Activated CD4-positive, CD25-positive, alpha-beta regulatory T cell treated with anti-CD3 and anti-CD28 coated beads, Interleukin-2, amount 50 U/mL, for 72 hours (primary cell): ENCODE results near the gene MLF2.

ENCODE experiments used
- DNase-seq: peaks from one replicate; pipeline ENCODE4 v3.0.0; 2021

Gene MLF2, protein sequence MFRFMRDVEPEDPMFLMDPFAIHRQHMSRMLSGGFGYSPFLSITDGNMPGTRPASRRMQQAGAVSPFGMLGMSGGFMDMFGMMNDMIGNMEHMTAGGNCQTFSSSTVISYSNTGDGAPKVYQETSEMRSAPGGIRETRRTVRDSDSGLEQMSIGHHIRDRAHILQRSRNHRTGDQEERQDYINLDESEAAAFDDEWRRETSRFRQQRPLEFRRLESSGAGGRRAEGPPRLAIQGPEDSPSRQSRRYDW

DNA sequence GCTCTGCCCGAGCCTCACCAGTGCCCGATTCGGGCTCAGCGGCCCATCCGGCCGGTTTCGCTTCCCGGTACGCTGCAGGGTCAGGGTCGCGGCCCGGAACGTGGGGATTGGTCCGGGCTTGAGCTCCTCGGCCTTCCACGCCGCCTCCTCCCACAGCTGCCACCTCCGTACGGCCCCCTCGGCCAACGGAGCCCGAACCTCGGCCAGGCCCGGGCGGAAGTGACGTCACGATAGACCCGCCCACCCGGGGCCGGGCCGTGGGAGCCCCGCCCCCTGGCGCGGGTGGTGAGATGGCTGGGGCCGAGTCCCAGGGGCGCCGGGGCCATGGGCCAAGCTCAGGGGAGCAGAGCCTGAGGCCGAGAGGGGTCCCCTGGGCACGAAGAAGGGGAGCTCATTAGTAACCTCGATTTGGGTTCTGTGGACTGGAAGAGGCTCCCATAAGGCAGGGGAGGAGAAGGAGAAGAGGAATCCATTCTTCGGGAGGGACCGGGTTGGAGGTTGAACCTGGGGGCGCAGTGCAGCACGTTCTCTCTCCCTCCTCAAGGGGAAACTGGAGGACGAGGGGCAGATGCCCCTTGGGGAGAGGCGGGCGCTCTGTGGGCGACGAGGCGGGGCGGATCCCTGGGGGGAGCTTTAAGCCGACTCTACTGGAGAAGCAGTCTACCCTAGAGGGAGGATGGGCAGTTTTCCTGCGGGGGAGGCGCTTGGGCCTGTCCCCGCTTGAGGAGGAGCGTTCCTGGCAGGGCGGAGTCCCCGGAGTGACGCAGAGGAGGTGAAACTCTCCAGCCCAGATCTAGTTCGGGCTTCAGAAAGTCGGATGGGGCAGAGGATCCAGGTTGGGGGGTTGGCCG lies at the start of gene MLF2:
Gene MLF2 (minus strand): TSS at position 221 of the 851 bp plus-strand sequence. CDS start 807 bp downstream, outside the sequence.
- DNase-seq, result peak; percentile 98

- no peak for DNase-seq
Observed at GRCh38 chr12:6799147-6799546, 46.2 kb upstream of the MLF2 start.

- DNase-seq, result no peak
Observed at GRCh38 chr12:6796576-6796975, 43.6 kb upstream of the MLF2 start.

- DNase-seq, result no peak
Observed at GRCh38 chr12:6795088-6795487, 42.1 kb upstream of the MLF2 start.

GRCh38 chr12:6792522-6793201 lies 39.7 kb upstream of the MLF2 start:
- no peak for DNase-seq

DNA sequence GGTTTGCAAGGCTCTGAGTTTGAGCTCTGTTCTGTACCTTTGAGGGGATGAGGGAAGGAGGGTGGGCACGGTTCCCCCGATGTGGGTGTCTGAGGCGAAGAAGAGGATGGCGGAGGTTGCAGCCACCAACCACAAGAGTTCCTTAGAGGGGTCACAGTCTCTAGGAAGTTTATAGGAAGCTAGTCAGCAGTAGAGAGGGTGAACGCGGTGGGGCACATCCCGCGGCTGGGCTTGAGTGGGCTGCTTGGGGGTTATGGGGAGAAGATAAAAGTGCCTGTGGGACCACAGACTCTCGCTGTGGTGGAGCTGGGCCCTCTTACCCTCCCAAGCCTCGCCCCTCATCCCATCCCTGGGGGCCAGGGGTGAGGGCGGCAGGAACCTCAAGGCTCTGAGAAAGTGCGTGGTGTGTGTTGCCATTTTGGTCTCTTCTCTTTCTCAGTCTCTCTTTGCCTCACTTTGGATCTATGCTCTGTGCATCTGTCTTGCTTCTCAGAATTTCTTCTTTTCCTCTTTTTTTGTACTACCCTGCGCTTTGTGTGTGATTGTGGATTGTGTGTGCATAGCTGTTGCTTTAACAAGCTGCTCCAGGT lies 39.1 kb upstream of the MLF2 start:
- DNase-seq, result no peak

DNA sequence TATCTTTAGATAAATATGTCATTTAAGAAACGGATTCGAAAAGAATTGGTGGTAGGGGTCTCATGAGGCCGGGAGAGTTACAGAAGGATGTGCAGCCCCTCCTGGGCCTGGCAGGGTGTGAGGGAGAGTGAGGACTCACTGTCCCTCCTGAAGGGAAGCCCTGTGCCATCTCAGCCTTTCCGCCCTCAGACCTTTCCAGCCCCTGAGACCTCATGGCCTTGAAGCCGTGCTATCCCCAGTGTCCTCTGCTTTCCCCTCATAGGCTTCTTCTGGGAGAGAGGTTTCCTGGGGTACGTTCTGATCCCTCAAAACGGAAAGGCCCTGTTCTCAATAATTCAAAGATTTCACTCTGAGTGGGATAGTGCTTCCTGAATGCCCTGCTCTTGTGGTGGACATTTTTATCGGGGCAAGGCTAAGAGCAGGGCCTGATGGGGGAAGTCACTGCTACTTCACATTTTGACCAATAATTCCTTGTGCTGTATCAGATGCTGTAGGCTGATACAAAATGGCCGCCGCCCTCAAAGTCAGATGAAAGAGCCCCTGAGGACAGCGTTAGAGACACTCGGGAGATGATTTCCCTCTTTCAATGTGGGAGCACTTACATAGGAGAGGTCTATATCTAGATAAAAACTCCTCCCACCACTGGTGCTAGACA lies 37.7 kb upstream of the MLF2 start:
- DNase-seq, result peak; percentile 43

- DNase-seq, result peak; percentile 61
Observed at GRCh38 chr12:6788972-6789924, 36.3 kb upstream of the MLF2 start, which contains the start of gene CD4. Gene CD4, plus strand, starts transcription at chr12:6789528. Its CDS starts 10,611 bp downstream, at chr12:6800139.

GRCh38 chr12:6787309-6787708 lies 34.4 kb upstream of the MLF2 start:
- DNase-seq, result no peak

GRCh38 chr12:6786416-6787094 lies 33.6 kb upstream of the MLF2 start:
- no peak for DNase-seq

DNA sequence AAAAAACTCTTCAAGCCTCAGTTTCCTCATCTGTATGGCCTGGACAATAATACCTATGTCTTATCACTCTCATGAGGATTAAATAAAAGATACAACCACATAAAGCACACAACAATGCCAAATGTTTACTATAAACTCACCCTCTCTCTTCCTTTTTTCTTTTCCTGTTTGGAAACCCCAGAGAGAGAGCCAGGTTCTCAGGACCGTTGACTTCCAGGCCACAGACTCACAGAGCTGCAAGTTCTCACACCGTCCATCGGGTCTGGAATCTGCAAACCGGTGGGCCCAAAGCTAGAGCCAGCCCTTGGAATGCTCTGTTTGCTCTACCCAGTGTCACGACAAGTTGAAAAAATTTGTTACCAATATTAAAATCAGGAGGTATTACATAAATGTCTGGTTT lies 31.8 kb upstream of the MLF2 start:
- no peak for DNase-seq

DNA sequence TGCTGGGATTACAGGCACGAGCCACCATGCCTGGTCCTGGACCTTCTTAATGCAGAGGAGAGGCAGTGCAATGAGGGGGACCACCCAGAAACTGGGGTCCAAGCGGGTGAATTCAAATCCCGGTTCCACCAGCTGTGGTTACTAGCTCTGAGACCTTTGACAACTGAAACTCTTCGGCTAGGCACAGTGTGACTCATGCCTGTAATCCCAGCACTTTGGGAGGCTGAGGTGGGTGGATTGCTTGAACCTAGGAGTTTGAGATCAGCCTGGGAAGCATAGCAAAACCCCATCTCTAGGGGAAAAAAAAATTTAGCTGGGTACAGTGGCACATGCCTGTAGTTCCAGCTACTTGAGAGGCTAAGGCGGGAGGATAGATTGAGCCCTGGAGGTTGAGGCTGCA lies 31.4 kb upstream of the MLF2 start:
- DNase-seq, result no peak

GRCh38 chr12:6783828-6784227 lies 30.9 kb upstream of the MLF2 start:
- DNase-seq, result no peak

- DNase-seq, result no peak
Observed at GRCh38 chr12:6782850-6783566, 30.1 kb upstream of the MLF2 start.

DNA sequence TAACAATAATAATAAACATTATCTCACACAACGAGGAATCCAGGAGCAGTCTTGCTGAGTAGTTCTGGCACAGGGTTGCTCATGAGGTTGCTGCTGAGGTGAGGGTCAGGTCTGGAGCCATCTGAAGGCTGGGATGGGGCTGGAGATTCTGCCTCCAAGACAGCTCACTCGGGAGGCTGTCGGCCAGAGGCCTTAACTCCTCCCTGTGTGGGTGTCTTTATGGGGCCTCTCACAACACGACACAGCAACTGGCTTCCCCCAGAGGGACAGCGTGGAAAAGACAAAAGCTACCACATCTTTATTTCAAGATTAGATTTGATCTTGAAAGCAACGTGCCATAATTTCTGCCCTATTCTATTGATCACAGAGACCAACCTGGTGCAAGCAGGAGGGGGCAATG lies 29.2 kb upstream of the MLF2 start:
- no peak for DNase-seq

DNA sequence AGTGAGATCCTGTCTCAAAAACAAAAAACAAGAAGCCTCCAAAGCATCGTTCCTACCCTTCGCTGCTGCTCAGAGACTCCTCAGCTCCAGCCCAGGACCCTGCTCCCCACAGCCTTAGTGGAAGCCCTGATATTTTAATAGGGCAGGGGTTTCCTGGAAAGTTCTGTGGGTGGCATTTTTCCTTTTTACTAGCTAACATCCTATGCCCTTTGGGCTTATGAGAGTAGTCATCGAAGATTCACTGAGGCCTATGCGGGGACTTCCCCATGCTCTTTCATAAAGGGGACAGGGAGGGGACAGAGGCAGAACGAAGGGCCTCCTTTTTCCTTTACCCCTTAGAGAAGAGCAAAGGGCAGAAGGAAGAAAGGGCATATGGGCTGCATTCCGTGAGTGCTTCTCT lies 27.6 kb upstream of the MLF2 start:
- DNase-seq, result no peak

- DNase-seq, result no peak
Observed at GRCh38 chr12:6779708-6780432, 26.9 kb upstream of the MLF2 start.

- peak; percentile 85 for DNase-seq
Observed at GRCh38 chr12:6778574-6779550, 25.9 kb upstream of the MLF2 start.
